ENCODE measurements around the gene SMPD4.
"Not testable (repeated sequence)": the region's sequence is repeated elsewhere in the genome, so short reads cannot be mapped to it uniquely, and the experiment has no call there.

DNA sequence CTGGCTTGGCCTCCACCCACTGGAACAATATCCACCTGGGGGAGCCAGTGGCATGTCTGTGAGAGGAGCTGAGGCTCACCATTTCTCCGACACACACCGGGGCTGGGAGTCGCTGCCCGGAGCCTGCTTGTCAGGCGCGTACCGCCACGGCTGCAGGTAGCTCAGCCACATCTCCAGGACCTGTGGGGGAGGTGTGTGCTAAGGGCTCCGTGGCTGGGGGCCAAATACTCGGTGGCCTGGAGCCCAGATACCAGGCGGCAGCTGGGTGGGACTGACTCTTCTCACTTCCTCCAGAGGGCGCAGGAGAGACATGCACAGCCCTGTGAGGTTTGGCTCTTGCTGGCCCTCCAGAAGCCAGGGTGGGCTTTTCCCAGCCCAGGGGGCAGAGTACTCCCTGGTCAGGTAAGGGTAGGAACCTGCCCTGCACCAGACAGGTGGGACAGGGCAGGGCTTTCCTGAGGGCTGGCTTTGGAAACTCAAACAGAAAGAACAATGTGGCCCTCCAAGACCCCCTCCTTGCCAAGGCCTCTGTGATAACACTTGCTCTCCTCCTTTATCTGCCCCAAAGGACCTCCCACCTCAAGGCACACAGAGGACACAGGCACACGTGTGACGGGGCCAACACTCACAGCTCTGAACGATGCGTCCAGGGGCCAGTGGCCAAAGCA is 25.3 kb downstream of the SMPD4 start:
- not testable (repeated sequence) for TF ChIP-seq TCF7 (CRISPR knock-in tag; IDR thresholded peaks at IDR 0.05; ENCODE audit: low read depth); USF2 (CRISPR knock-in tag; IDR thresholded peaks at IDR 0.05); SP1 (CRISPR knock-in tag; conservative IDR thresholded peaks at IDR 0.05); TEAD4 (CRISPR knock-in tag; IDR thresholded peaks at IDR 0.05); E2F1 (CRISPR knock-in tag; IDR thresholded peaks at IDR 0.05); ELF4 (CRISPR knock-in tag; IDR thresholded peaks at IDR 0.05; ENCODE audit: low read depth); JUN (CRISPR knock-in tag; IDR thresholded peaks at IDR 0.05); FOXK1 (CRISPR knock-in tag; IDR thresholded peaks at IDR 0.05); NFATC4 (CRISPR knock-in tag; IDR thresholded peaks at IDR 0.05); TP53 (CRISPR knock-in tag; IDR thresholded peaks at IDR 0.05); RORB (CRISPR knock-in tag; IDR thresholded peaks at IDR 0.05)
- TF ChIP-seq CTCF (IDR thresholded peaks at IDR 0.05) = peak; percentile 55
- TF ChIP-seq, protein P1, sequence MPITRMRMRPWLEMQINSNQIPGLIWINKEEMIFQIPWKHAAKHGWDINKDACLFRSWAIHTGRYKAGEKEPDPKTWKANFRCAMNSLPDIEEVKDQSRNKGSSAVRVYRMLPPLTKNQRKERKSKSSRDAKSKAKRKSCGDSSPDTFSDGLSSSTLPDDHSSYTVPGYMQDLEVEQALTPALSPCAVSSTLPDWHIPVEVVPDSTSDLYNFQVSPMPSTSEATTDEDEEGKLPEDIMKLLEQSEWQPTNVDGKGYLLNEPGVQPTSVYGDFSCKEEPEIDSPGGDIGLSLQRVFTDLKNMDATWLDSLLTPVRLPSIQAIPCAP (CRISPR knock-in tag; IDR thresholded peaks at IDR 0.05) = not testable (repeated sequence)
- TF ChIP-seq, protein P2, sequence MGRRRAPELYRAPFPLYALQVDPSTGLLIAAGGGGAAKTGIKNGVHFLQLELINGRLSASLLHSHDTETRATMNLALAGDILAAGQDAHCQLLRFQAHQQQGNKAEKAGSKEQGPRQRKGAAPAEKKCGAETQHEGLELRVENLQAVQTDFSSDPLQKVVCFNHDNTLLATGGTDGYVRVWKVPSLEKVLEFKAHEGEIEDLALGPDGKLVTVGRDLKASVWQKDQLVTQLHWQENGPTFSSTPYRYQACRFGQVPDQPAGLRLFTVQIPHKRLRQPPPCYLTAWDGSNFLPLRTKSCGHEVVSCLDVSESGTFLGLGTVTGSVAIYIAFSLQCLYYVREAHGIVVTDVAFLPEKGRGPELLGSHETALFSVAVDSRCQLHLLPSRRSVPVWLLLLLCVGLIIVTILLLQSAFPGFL (CRISPR knock-in tag; IDR thresholded peaks at IDR 0.05; ENCODE audit: borderline replicate concordance) = not testable (repeated sequence)

Measured in WTC11 (cell line).